ENCODE measurements around the gene RANBP1.

Gene RANBP1

GRCh38 chr22:20175597-20175900 is 59.6 kb downstream of the RANBP1 start:
- no peak for ATAC-seq

- ATAC-seq = no peak
Observed at GRCh38 chr22:20176421-20177085, 60.6 kb downstream of the RANBP1 start.

Data from activated CD4-positive, CD25-positive, alpha-beta regulatory T cell treated with anti-CD3 and anti-CD28 coated beads, Interleukin-2, amount 50 U/mL, for 24 hours (primary cell).